ENCODE data around the gene SORCS3. TPM values are rescaled to one million over a fixed set of nuclear protein-coding genes. Genes with fewer than 3 reads are reported as not detected.

The SORCS3 gene
- total RNA-seq, 1 experiment from 2014 or later: not detected

GRCh38 chr10:105068497-105068896 is 427.4 kb downstream of the SORCS3 start:
- BruUV-seq (replicated peaks): no TSS peak
- H3F3A ChIP-seq (ENCODE audit: low read length, unreplicated experiment): no peaks in the 10 kb centered on the region
- no peak for ATAC-seq
- H3K9me3 ChIP-seq (ENCODE audit: low read length): no peaks in the 10 kb centered on the region
- H3K27ac ChIP-seq (ENCODE audit: low read length): no peak overlapping the region
- ChIA-PET CTCF (no interaction called here), POLR2A (ENCODE audit: unreplicated experiment) (no interaction called here)
- no peak for TF ChIP-seq CTCF (conservative IDR thresholded peaks at IDR 0.05; ENCODE audit: low read depth, low read length)
- no peak for TF ChIP-seq EZH2 (IDR thresholded peaks at IDR 0.05; ENCODE audit: low read length, unreplicated experiment)
- no peak for TF ChIP-seq EZH2phosphoT487 (IDR thresholded peaks at IDR 0.05; ENCODE audit: borderline replicate concordance, low read length)
- H4K20me1 ChIP-seq (ENCODE audit: low read length): no peaks in the 10 kb centered on the region
- H3K4me1 ChIP-seq (ENCODE audit: insufficient read depth, low read length): no peaks in the 10 kb centered on the region
- peak; percentile 1 for DNase-seq
- intact Hi-C loops (cut with micrococcal nuclease): no loop called here
- H3K4me2 ChIP-seq (ENCODE audit: low read length): no peak overlapping the region
- no peaks in the 10 kb centered on the region for H3K79me2 ChIP-seq (ENCODE audit: low read length)
- no peaks in the 10 kb centered on the region for H3K36me3 ChIP-seq (ENCODE audit: low read depth, low read length)
- H3K9me2 ChIP-seq (replicated peaks; ENCODE audit: low read length): no peaks in the 10 kb centered on the region
- H3K4me3 ChIP-seq (ENCODE audit: low read length): no peak overlapping the region
- H2AFZ ChIP-seq (ENCODE audit: low read length): no peak overlapping the region
- H3K27me3 ChIP-seq (ENCODE audit: low read length): no peaks in the 10 kb centered on the region
- H3K9ac ChIP-seq (ENCODE audit: low read length): no peak overlapping the region

- no peak for ATAC-seq
- no peaks in the 10 kb centered on the region for H4K20me1 ChIP-seq (ENCODE audit: low read length)
- TF ChIP-seq CTCF (conservative IDR thresholded peaks at IDR 0.05; ENCODE audit: low read depth, low read length) (no peak), EZH2 (IDR thresholded peaks at IDR 0.05; ENCODE audit: low read length, unreplicated experiment) (no peak), EZH2phosphoT487 (IDR thresholded peaks at IDR 0.05; ENCODE audit: borderline replicate concordance, low read length) (no peak)
- no peaks in the 10 kb centered on the region for H3K36me3 ChIP-seq (ENCODE audit: low read depth, low read length)
- H3K27ac ChIP-seq (ENCODE audit: low read length): no peak overlapping the region
- no peaks in the 10 kb centered on the region for H3K9me3 ChIP-seq (ENCODE audit: low read length)
- H3K4me1 ChIP-seq (ENCODE audit: insufficient read depth, low read length): no peaks in the 10 kb centered on the region
- ChIA-PET CTCF (no interaction called here), POLR2A (ENCODE audit: unreplicated experiment) (no interaction called here)
- H3K4me2 ChIP-seq (ENCODE audit: low read length): no peak overlapping the region
- no peak overlapping the region for H3K4me3 ChIP-seq (ENCODE audit: low read length)
- intact Hi-C loops (cut with micrococcal nuclease): no loop called here
- no peak for DNase-seq
- no peaks in the 10 kb centered on the region for H3K79me2 ChIP-seq (ENCODE audit: low read length)
- no peaks in the 10 kb centered on the region for H3K9me2 ChIP-seq (replicated peaks; ENCODE audit: low read length)
- H2AFZ ChIP-seq (ENCODE audit: low read length): no peak overlapping the region
- H3K27me3 ChIP-seq (ENCODE audit: low read length): no peaks in the 10 kb centered on the region
- no TSS peak for BruUV-seq (replicated peaks)
- no peak overlapping the region for H3K9ac ChIP-seq (ENCODE audit: low read length)
- no peaks in the 10 kb centered on the region for H3F3A ChIP-seq (ENCODE audit: low read length, unreplicated experiment)
Measured at GRCh38 chr10:105070249-105070648, 429.2 kb downstream of the SORCS3 start.

GRCh38 chr10:105070952-105071351 is 429.9 kb downstream of the SORCS3 start:
- Histone ChIP-seq H3K9me2 (replicated peaks; ENCODE audit: low read length) (no peaks in the 10 kb centered on the region), H3K36me3 (ENCODE audit: low read depth, low read length) (no peaks in the 10 kb centered on the region), H3K4me3 (ENCODE audit: low read length) (no peak overlapping the region), H2AFZ (ENCODE audit: low read length) (no peak overlapping the region), H3K9me3 (ENCODE audit: low read length) (no peaks in the 10 kb centered on the region), H3F3A (ENCODE audit: low read length, unreplicated experiment) (no peaks in the 10 kb centered on the region), H4K20me1 (ENCODE audit: low read length) (no peaks in the 10 kb centered on the region), H3K27me3 (ENCODE audit: low read length) (no peaks in the 10 kb centered on the region), H3K4me1 (ENCODE audit: insufficient read depth, low read length) (no peaks in the 10 kb centered on the region), H3K4me2 (ENCODE audit: low read length) (no peak overlapping the region), H3K27ac (ENCODE audit: low read length) (no peak overlapping the region), H3K9ac (ENCODE audit: low read length) (no peak overlapping the region), H3K79me2 (ENCODE audit: low read length) (no peaks in the 10 kb centered on the region)
- DNase-seq: no peak
- intact Hi-C loops (cut with micrococcal nuclease): no loop called here
- ChIA-PET POLR2A (ENCODE audit: unreplicated experiment) (no interaction called here), CTCF (no interaction called here)
- no TSS peak for BruUV-seq (replicated peaks)
- TF ChIP-seq EZH2 (IDR thresholded peaks at IDR 0.05; ENCODE audit: low read length, unreplicated experiment): no peak
- no peak for TF ChIP-seq CTCF (conservative IDR thresholded peaks at IDR 0.05; ENCODE audit: low read depth, low read length)
- no peak for TF ChIP-seq EZH2phosphoT487 (IDR thresholded peaks at IDR 0.05; ENCODE audit: borderline replicate concordance, low read length)
- no peak for ATAC-seq

Data from PC-3 (cell line).